Tibial nerve (tissue), 4 donors: ENCODE data around the gene OR7D4. TPM values are rescaled to one million over a fixed set of nuclear protein-coding genes. Genes with fewer than 3 reads are reported as not detected.

Experiments
- DNase-seq, 2 donors: peaks; one replicate each; pipeline ENCODE4 v3.0.0-alpha.2; 2019; ENCODE audit warnings: low spot score in 2 of 2
- H3K27ac ChIP-seq, 4 donors: fragments of 200-600 bp; sonication (generic) in 3 of 4; one replicate each; pipeline ENCODE4 v1.5.1; 2017 to 2019; ENCODE audit warnings: mild to moderate bottlenecking in 1 of 4
- H3K27me3 ChIP-seq, 2 donors: fragments of 200-600 bp; sonication (generic) in 1 of 2; one replicate each; pipeline versions ENCODE4 v1.5.1 to v1.6.0; 2017 to 2019
- H3K36me3 ChIP-seq, 3 donors: fragments of 200-600 bp; sonication (generic); one replicate each; pipeline ENCODE4 v1.5.1; 2018 to 2019
- H3K4me1 ChIP-seq, 4 donors: fragments of 200-600 bp; sonication (generic) in 3 of 4; one replicate each; pipeline ENCODE4 v1.5.1; 2017 to 2019
- H3K4me3 ChIP-seq, 4 donors: fragments of 200-600 bp; sonication (generic) in 3 of 4; one replicate each; pipeline ENCODE4 v1.5.1; 2017 to 2019; ENCODE audit warnings: mild to moderate bottlenecking in 1 of 4, moderate library complexity in 1 of 4
- H3K9me3 ChIP-seq, 4 donors: fragments of 200-600 bp; sonication (generic) in 3 of 4; one replicate each; pipeline ENCODE4 v1.5.1; 2017 to 2019
- CTCF ChIP-seq, 5 experiments: fragments of 200-600 bp in 3 of 5; fragments of 450-650 bp in 2 of 5; sonication (generic) in 3 of 5; IDR thresholded peaks; one replicate each; pipeline ENCODE4 v1.5.1; 2016 to 2019; ENCODE audit warnings: antibody characterized with exemption in 5 of 5, mild to moderate bottlenecking in 3 of 5, moderate library complexity in 2 of 5
- EP300 ChIP-seq, 2 donors: sonication (generic); formaldehyde crosslinking; IDR thresholded peaks; one replicate each; pipeline ENCODE4 v1.6.1; 2017; ENCODE audit warnings: antibody characterized with exemption in 2 of 2, mild to moderate bottlenecking in 1 of 2
- POLR2A ChIP-seq, 2 donors: fragments of 450-650 bp; IDR thresholded peaks; one replicate each; pipeline ENCODE4 v1.6.1; 2017; ENCODE audit warnings: antibody characterized with exemption in 2 of 2, mild to moderate bottlenecking in 2 of 2, moderate library complexity in 2 of 2
- WGBS, 2 donors: methylation state at CpG; one replicate each; pipeline ENCODE4 v1.1.5; 2018; 5-methylcytosine and 5-hydroxymethylcytosine counted together
- total RNA-seq, 4 donors: library from RNA; depleted of rRNA; stranded (reverse); fragments of >200 nt; gene quantifications; one replicate each; pipeline ENCODE4 v1.1.0, GENCODE V29; 2016

The OR7D4 gene
- total RNA-seq, 4 donors from 2014 or later, result not detected

- Histone ChIP-seq H3K27me3 (no peaks in the 10 kb centered on the region), H3K36me3 (peaks cover 4 to 77% (median 12%) of the 10 kb centered on the region in 3 donors), H3K4me1 (no peaks in the 10 kb centered on the region), H3K9me3 (peaks cover 0 to 71% (median 10%) of the 10 kb centered on the region in 4 donors), H3K4me3 (no peak overlapping the region), H3K27ac (no peak overlapping the region)
- TF ChIP-seq CTCF (IDR thresholded peaks at IDR 0.05) (no peak), POLR2A (IDR thresholded peaks at IDR 0.05) (no peak)
- WGBS, 2 donors, result 82 to 87% methylated on average over 4 of the region's 4 CpGs
- no peak for DNase-seq
Observed at GRCh38 chr19:9166846-9167245, 52.5 kb downstream of the OR7D4 start.

GRCh38 chr19:9165261-9165660 lies 54.1 kb downstream of the OR7D4 start:
- DNase-seq, result no peak
- Histone ChIP-seq H3K9me3 (peaks cover 0 to 79% (median 18%) of the 10 kb centered on the region in 4 donors), H3K4me3 (no peak overlapping the region), H3K27me3 (no peaks in the 10 kb centered on the region), H3K4me1 (no peaks in the 10 kb centered on the region), H3K36me3 (peaks cover 14 to 93% (median 28%) of the 10 kb centered on the region in 3 donors), H3K27ac (no peak overlapping the region)
- WGBS, 2 donors, result 89 to 96% methylated on average over 3 of the region's 3 CpGs
- TF ChIP-seq CTCF (IDR thresholded peaks at IDR 0.05) (no peak), POLR2A (IDR thresholded peaks at IDR 0.05) (no peak), EP300 (IDR thresholded peaks at IDR 0.05) (no peak)

GRCh38 chr19:9161427-9161826 lies 58.0 kb downstream of the OR7D4 start:
- peaks cover 28 to 100% (median 59%) of the 10 kb centered on the region in 3 donors for H3K36me3 ChIP-seq
- 96 to 97% methylated on average over 12 of the region's 12 CpGs for WGBS, 2 donors
- DNase-seq, result no peak
- H3K4me3 ChIP-seq, result no peak overlapping the region
- no peak for TF ChIP-seq POLR2A (IDR thresholded peaks at IDR 0.05)
- TF ChIP-seq CTCF (IDR thresholded peaks at IDR 0.05), result no peak
- TF ChIP-seq EP300 (IDR thresholded peaks at IDR 0.05), result no peak
- no peak overlapping the region for H3K27ac ChIP-seq
- no peaks in the 10 kb centered on the region for H3K4me1 ChIP-seq
- H3K9me3 ChIP-seq, result peaks cover 0 to 84% (median 24%) of the 10 kb centered on the region in 4 donors
- H3K27me3 ChIP-seq, result no peaks in the 10 kb centered on the region

Other genes starting within 250 kb of the OR7D4 start
- under 1 TPM in 3 of 4 donors, not detected in 1; under 0.01 to 0.21 (median under 0.01) TPM for gene MUC16, start 209.2 kb downstream of the OR7D4 start, total RNA-seq
- gene OR1M1, start 132.5 kb downstream of the OR7D4 start, total RNA-seq, result under 1 TPM in 1 of 4 donors, not detected in 3; 0.22 TPM
- not detected for gene OR7G2, start 112.1 kb downstream of the OR7D4 start, total RNA-seq
- gene OR7G1, start 103.8 kb downstream of the OR7D4 start, total RNA-seq, result not detected
- not detected for gene OR7G3, start 92.6 kb downstream of the OR7D4 start, total RNA-seq
- 10 to 100 TPM; 15.5 to 20.5 (median 17.8) TPM for gene ZNF317, start 79.2 kb downstream of the OR7D4 start, total RNA-seq
- under 1 TPM in 1 of 4 donors, not detected in 3; 0.44 TPM for gene OR7D2, start 40.6 kb downstream of the OR7D4 start, total RNA-seq
- gene OR7E24, start 31.3 kb upstream of the OR7D4 start, total RNA-seq, result not detected
- gene ZNF699, start 90.2 kb upstream of the OR7D4 start, total RNA-seq, result 10 to 100 TPM; 15.0 to 26.7 (median 22.6) TPM
- gene ZNF559, start 104.6 kb upstream of the OR7D4 start, total RNA-seq, result 10 to 100 TPM; 12.9 to 45.2 (median 20.2) TPM
- 10 to 100 TPM in 1 of 4 donors, 1 to 10 TPM in 3; 1.4 to 12.9 (median 6.3) TPM for gene ZNF177, start 143.4 kb upstream of the OR7D4 start, total RNA-seq
- gene ZNF266, start 216.0 kb upstream of the OR7D4 start, total RNA-seq, result 10 to 100 TPM; 22.6 to 38.6 (median 30.7) TPM